Neural progenitor cell (in vitro differentiated cells): ENCODE measurements around the gene SLC2A4. TPM values are rescaled to one million over a fixed set of nuclear protein-coding genes. Genes with fewer than 3 reads are reported as not detected.

Experiments
- DNase-seq: peaks from one replicate; pipeline ENCODE4 v3.0.0-alpha.2; 2016; ENCODE audit warnings: low spot score
- H2AFZ ChIP-seq: fragments of 200-600 bp; sonication (generic); replicated peaks from 2 replicates; pipeline ENCODE4 v1.6.1; 2016; ENCODE audit warnings: antibody characterized with exemption
- H3F3A ChIP-seq: fragments of 200-600 bp; sonication (generic); 2 replicates; pipeline ENCODE4 v1.6.1; 2016; ENCODE audit warnings: antibody characterized with exemption, low read depth
- H3K27ac ChIP-seq: fragments of 200-600 bp; sonication (generic); 2 replicates; pipeline ENCODE4 v1.5.1; 2016; ENCODE audit warnings: mild to moderate bottlenecking
- H3K27me3 ChIP-seq: fragments of 200-600 bp; sonication (generic); 2 replicates; pipeline ENCODE4 v1.6.1; 2016; ENCODE audit warnings: mild to moderate bottlenecking, moderate library complexity
- H3K36me3 ChIP-seq: fragments of 200-600 bp; sonication (generic); 2 replicates; pipeline ENCODE4 v1.5.1; 2016
- H3K4me1 ChIP-seq: fragments of 200-600 bp; sonication (generic); 2 replicates; pipeline ENCODE4 v1.6.1; 2016; ENCODE audit warnings: mixed run types
- H3K4me2 ChIP-seq: fragments of 200-600 bp; sonication (generic); 2 replicates; pipeline ENCODE4 v1.6.1; 2016
- H3K4me3 ChIP-seq: fragments of 200-600 bp; sonication (generic); 2 replicates; pipeline ENCODE4 v1.5.1; 2016
- H3K79me2 ChIP-seq: fragments of 200-600 bp; sonication (generic); 2 replicates; pipeline ENCODE4 v1.6.1; 2016; ENCODE audit warnings: low read depth
- H3K9ac ChIP-seq: fragments of 200-600 bp; sonication (generic); 2 replicates; pipeline ENCODE4 v1.6.1; 2016
- H3K9me3 ChIP-seq: fragments of 200-600 bp; sonication (generic); 2 replicates; pipeline ENCODE4 v1.5.1; 2016; ENCODE audit warnings: low read depth
- H4K20me1 ChIP-seq: fragments of 200-600 bp; sonication (generic); 2 replicates; pipeline ENCODE4 v1.6.1; 2016; ENCODE audit warnings: low read depth
- H3K27ac Mint-ChIP-seq: 3 replicates; pipeline ENCODE4 v1.8.0; 2021; ENCODE audit warnings: mixed read lengths
- H3K27me3 Mint-ChIP-seq: 2 replicates; pipeline ENCODE4 v1.8.0; 2022; ENCODE audit warnings: low read depth, mild to moderate bottlenecking, inconsistent platforms, moderate library complexity, mixed read lengths; ENCODE audit not compliant: insufficient read depth
- H3K36me3 Mint-ChIP-seq: 3 replicates; pipeline ENCODE4 v1.8.0; 2021; ENCODE audit warnings: mixed read lengths
- H3K4me1 Mint-ChIP-seq: 3 replicates; pipeline ENCODE4 v1.8.0; 2021; ENCODE audit warnings: mixed read lengths
- H3K4me3 Mint-ChIP-seq: 3 replicates; pipeline ENCODE4 v1.8.0; 2021; ENCODE audit warnings: mild to moderate bottlenecking, moderate library complexity, mixed read lengths
- H3K9me3 Mint-ChIP-seq: 3 replicates; pipeline ENCODE4 v1.8.0; 2020; ENCODE audit warnings: mixed read lengths
- CTCF ChIP-seq: fragments of 200-600 bp; sonication (generic); IDR thresholded peaks from 2 replicates; pipeline ENCODE4 v1.5.1; 2017; ENCODE audit warnings: antibody characterized with exemption, mild to moderate bottlenecking
- EZH2 ChIP-seq: fragments of 200-600 bp; sonication (generic); IDR thresholded peaks from 2 replicates; pipeline ENCODE4 v1.6.1; 2017; ENCODE audit warnings: antibody characterized with exemption, mild to moderate bottlenecking, moderate library complexity
- EZH2phosphoT487 ChIP-seq: fragments of 200-600 bp; sonication (generic); IDR thresholded peaks from 2 replicates; pipeline ENCODE4 v1.6.1; 2017; ENCODE audit warnings: antibody characterized with exemption
- total RNA-seq: library from RNA; depleted of rRNA; stranded (reverse); fragments of >200 nt; gene quantifications from 2 replicates; pipeline ENCODE4 v1.2.3, GENCODE V29; 2015; ENCODE audit warnings: low replicate concordance

SLC2A4 gene
- total RNA-seq, 1 donor from 2014 or later: 1.7 TPM

- peak; percentile 97 for DNase-seq
- peaks cover 34% of the 10 kb centered on the region for H3K36me3 Mint-ChIP-seq
- Histone ChIP-seq H3K9ac (peak within 1 kb of the TSS; percentile 77), H4K20me1 (peaks cover 64% of the 10 kb centered on the region), H2AFZ (no peak within 1 kb of the TSS), H3K27me3 (no peaks in the 10 kb centered on the region), H3K4me3 (peak within 1 kb of the TSS; percentile 84), H3K36me3 (no peaks in the 10 kb centered on the region), H3K4me2 (peak within 1 kb of the TSS; percentile 99), H3K27ac (peak within 1 kb of the TSS; percentile 83), H3F3A (peaks cover 48% of the 10 kb centered on the region), H3K4me1 (peaks cover 13% of the 10 kb centered on the region), H3K9me3 (no peaks in the 10 kb centered on the region), H3K79me2 (peaks cover 91% of the 10 kb centered on the region)
- H3K27ac Mint-ChIP-seq: peak within 1 kb of the TSS; percentile 98
- H3K9me3 Mint-ChIP-seq: no peaks in the 10 kb centered on the region
- H3K4me3 Mint-ChIP-seq: peak within 1 kb of the TSS; percentile 100
- peaks cover 33% of the 10 kb centered on the region for H3K4me1 Mint-ChIP-seq
- TF ChIP-seq CTCF (no peak), EZH2phosphoT487 (no peak), EZH2 (no peak)
- peaks cover 9% of the 10 kb centered on the region for H3K27me3 Mint-ChIP-seq
Observed at GRCh38 chr17:7234083-7234951, 47.2 kb upstream of the SLC2A4 start, which contains the start of gene DVL2. DVL2 (minus strand) TSS chr17:7234517; CDS start chr17:7234262, 255 bp downstream.

- no peak for DNase-seq
- no peak overlapping the region for H3K4me3 ChIP-seq
- H3K36me3 Mint-ChIP-seq: peaks cover 31% of the 10 kb centered on the region
Observed at GRCh38 chr17:7235693-7236665, 45.5 kb upstream of the SLC2A4 start.

More at GRCh38 chr17:7235693-7236665, 45.5 kb upstream of the SLC2A4 start:
- TF ChIP-seq CTCF (no peak), EZH2 (no peak), EZH2phosphoT487 (no peak)
- Histone ChIP-seq H2AFZ (no peak overlapping the region), H3K4me1 (peaks cover 23% of the 10 kb centered on the region), H3K36me3 (no peaks in the 10 kb centered on the region), H3K4me2 (no peak overlapping the region), H3F3A (peaks cover 60% of the 10 kb centered on the region), H4K20me1 (peaks cover 51% of the 10 kb centered on the region), H3K27me3 (no peaks in the 10 kb centered on the region), H3K27ac (no peak overlapping the region), H3K79me2 (peaks cover 90% of the 10 kb centered on the region), H3K9me3 (no peaks in the 10 kb centered on the region), H3K9ac (no peak overlapping the region)
- H3K9me3 Mint-ChIP-seq: no peaks in the 10 kb centered on the region
- peak overlapping the region; percentile 100 for H3K4me3 Mint-ChIP-seq
- H3K27me3 Mint-ChIP-seq: peaks cover 9% of the 10 kb centered on the region
- H3K27ac Mint-ChIP-seq: no peak overlapping the region
- peaks cover 47% of the 10 kb centered on the region for H3K4me1 Mint-ChIP-seq
